DND-41 (cell line): ENCODE results near the gene RPS3A.
"Not testable (repeated sequence)": the region's sequence is repeated elsewhere in the genome, so short reads cannot be mapped to it uniquely, and the experiment has no call there.

ENCODE experiments used
- ATAC-seq: fragments of 200-7000 bp; cut with Tn5 transposase; 3 replicates; pipeline ENCODE4 v1.9.1; 2021; ENCODE audit warnings: low read depth; ENCODE audit not compliant: insufficient read depth
- DNase-seq: peaks from one replicate; pipeline ENCODE4 v3.0.0-alpha.2; 2020
- H2AFZ ChIP-seq: 2 replicates; pipeline ENCODE4 v1.6.0; 2012; ENCODE audit warnings: low read depth, low read length
- H3K27ac ChIP-seq: 2 replicates; pipeline ENCODE4 v1.5.1; 2012; ENCODE audit warnings: low read length, inconsistent platforms
- H3K27me3 ChIP-seq: fragments of 200-600 bp; sonication (generic); 2 replicates; pipeline ENCODE4 v1.6.0; 2012; ENCODE audit warnings: low read length, mild to moderate bottlenecking, inconsistent platforms; ENCODE audit not compliant: insufficient read depth, poor library complexity
- H3K36me3 ChIP-seq: 2 replicates; pipeline ENCODE4 v1.5.1; 2012; ENCODE audit warnings: low read length, inconsistent platforms; ENCODE audit not compliant: insufficient read depth
- H3K4me1 ChIP-seq: 2 replicates; pipeline ENCODE4 v1.5.1; 2012; ENCODE audit warnings: mild to moderate bottlenecking, low read length; ENCODE audit not compliant: insufficient read depth
- H3K4me2 ChIP-seq: 2 replicates; pipeline ENCODE4 v1.6.0; 2012; ENCODE audit warnings: mild to moderate bottlenecking, moderate library complexity, low read length, inconsistent platforms; ENCODE audit not compliant: insufficient read depth
- H3K4me3 ChIP-seq, 2 experiments: fragments of 200-600 bp in 1 of 2; shearing (Covaris generic) in 1 of 2; 2 replicates each; pipeline ENCODE4 v1.5.1; 2012 to 2016; ENCODE audit warnings: inconsistent platforms in 2 of 2, low read length in 2 of 2, mild to moderate bottlenecking in 2 of 2, low read depth in 1 of 2, moderate library complexity in 1 of 2
- H3K79me2 ChIP-seq: 2 replicates; pipeline ENCODE4 v1.6.0; 2012; ENCODE audit warnings: low read length, inconsistent platforms; ENCODE audit not compliant: insufficient read depth
- H3K9ac ChIP-seq: 2 replicates; pipeline ENCODE4 v1.6.0; 2012; ENCODE audit warnings: low read depth, mild to moderate bottlenecking, inconsistent platforms, low read length, moderate library complexity
- H3K9me3 ChIP-seq: 2 replicates; pipeline ENCODE4 v1.5.1; 2012; ENCODE audit warnings: low read length, moderate library complexity, mild to moderate bottlenecking, inconsistent platforms; ENCODE audit not compliant: insufficient read depth, severe bottlenecking
- H4K20me1 ChIP-seq: 2 replicates; pipeline ENCODE4 v1.6.0; 2012; ENCODE audit warnings: low read length; ENCODE audit not compliant: insufficient read depth
- CTCF ChIP-seq: IDR thresholded peaks from 2 replicates; pipeline ENCODE4 v1.5.1; 2012; ENCODE audit warnings: borderline replicate concordance, low read length, moderate library complexity, mild to moderate bottlenecking; ENCODE audit not compliant: poor library complexity, severe bottlenecking; ENCODE audit errors: extremely low read depth
- EZH2 ChIP-seq: IDR thresholded peaks from 3 replicates; pipeline ENCODE4 v1.6.1; 2012; ENCODE audit warnings: borderline replicate concordance, low read depth, mild to moderate bottlenecking, moderate library complexity, low read length, inconsistent platforms; ENCODE audit not compliant: severe bottlenecking

RPS3A gene

DNA sequence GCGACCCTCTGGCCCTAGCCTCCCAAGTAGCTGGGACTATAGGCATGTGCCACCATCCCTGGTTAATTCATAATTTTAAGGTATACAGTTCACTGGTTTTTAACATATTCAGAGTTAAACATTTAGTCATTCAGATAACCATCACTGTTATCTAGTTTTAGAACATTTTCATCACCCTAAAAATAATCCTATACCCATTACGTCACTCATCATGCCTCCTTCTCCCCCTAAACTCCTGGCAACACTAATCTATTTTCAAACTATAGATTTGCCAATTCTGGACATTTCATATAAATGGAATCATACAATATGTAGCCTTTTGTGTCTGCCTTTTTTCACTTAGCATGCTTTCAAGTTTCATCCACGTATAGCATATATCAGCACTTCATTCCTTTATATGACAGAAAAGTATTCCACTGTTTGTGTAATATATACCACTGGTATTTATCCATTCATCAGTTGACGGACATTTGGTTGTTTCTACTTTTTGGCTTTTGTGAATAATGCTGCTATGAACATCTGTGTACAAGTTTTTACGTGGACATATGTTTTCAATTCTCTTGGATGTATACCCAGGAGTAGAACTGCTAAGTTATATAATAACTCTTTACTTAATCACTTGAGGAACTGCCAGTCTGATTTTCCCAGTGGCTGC is 32.0 kb upstream of the RPS3A start:
- no peaks in the 10 kb centered on the region for H3K4me1 ChIP-seq
- no peak overlapping the region for H2AFZ ChIP-seq
- DNase-seq (no peak), ATAC-seq (no peak)
- H3K27me3 ChIP-seq, result no peaks in the 10 kb centered on the region
- H4K20me1 ChIP-seq, result no peaks in the 10 kb centered on the region
- no peak overlapping the region for H3K4me3 ChIP-seq
- H3K27ac ChIP-seq, result no peak overlapping the region
- H3K9ac ChIP-seq, result no peak overlapping the region
- no peaks in the 10 kb centered on the region for H3K79me2 ChIP-seq
- no peaks in the 10 kb centered on the region for H3K36me3 ChIP-seq
- no peak for TF ChIP-seq CTCF
- no peak for TF ChIP-seq EZH2
- no peak overlapping the region for H3K4me2 ChIP-seq
- H3K9me3 ChIP-seq, result no peaks in the 10 kb centered on the region

DNA sequence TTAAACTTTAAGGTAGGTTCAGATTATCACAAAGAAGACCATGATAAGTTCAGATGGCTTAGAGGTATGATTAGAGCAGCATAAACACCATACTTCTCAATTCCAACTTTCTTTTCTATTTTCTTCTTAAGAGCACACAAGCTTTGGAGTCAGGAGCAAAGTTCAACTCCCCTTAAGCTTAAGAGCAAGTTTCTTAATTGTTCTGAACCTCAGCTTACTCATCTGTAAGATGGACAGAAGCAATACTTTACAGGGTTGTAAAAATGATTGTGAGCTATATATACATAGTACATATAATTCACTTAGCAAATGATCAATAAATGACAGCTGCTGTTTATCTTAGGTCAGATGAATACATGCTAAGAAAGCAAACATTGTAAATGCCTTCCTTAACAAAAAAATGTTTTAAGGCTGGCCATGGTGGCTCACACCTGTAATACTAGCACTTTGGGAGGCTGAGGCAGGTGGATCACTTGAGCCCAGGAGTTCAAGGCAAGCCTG is 25.0 kb upstream of the RPS3A start:
- Histone ChIP-seq H3K4me1 (no peaks in the 10 kb centered on the region), H3K4me3 (no peak overlapping the region), H4K20me1 (no peaks in the 10 kb centered on the region), H3K36me3 (no peaks in the 10 kb centered on the region), H3K9me3 (no peaks in the 10 kb centered on the region), H3K27ac (no peak overlapping the region), H3K79me2 (no peaks in the 10 kb centered on the region), H2AFZ (no peak overlapping the region), H3K27me3 (no peaks in the 10 kb centered on the region), H3K9ac (no peak overlapping the region), H3K4me2 (no peak overlapping the region)
- no peak for ATAC-seq
- no peak for DNase-seq
- TF ChIP-seq EZH2 (no peak), CTCF (no peak)

DNA sequence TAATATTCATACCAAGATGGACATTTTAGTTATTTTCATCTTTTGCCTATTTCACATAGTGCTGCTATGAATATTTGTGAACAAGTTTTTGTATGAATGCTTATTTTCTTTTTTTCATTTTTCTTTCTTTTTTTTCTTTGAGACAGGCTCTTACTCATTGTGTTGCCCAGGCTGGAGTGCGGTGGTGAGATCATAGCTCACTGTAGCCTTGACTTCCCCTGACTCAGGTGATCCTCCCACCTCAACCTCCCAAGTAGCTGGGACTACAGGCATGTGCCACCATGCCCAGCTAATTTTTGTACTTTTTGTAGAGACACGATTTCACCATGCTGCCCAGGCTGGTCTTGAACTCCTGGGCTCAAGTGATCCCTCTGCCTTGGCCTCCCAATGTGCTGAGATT is 21.4 kb upstream of the RPS3A start:
- not testable (repeated sequence) for H3K4me3 ChIP-seq, H3K4me1 ChIP-seq, DNase-seq, H3K36me3 ChIP-seq, H4K20me1 ChIP-seq, H3K4me2 ChIP-seq, H3K9me3 ChIP-seq, H3K79me2 ChIP-seq, H3K27me3 ChIP-seq, ATAC-seq, H2AFZ ChIP-seq, H3K27ac ChIP-seq, H3K9ac ChIP-seq

GRCh38 chr4:151087467-151087866 is 12.0 kb upstream of the RPS3A start:
- Histone ChIP-seq H3K4me2 (no peak overlapping the region), H2AFZ (no peak overlapping the region), H4K20me1 (no peaks in the 10 kb centered on the region), H3K4me1 (no peaks in the 10 kb centered on the region), H3K4me3 (no peak overlapping the region), H3K27me3 (no peaks in the 10 kb centered on the region), H3K9me3 (no peaks in the 10 kb centered on the region), H3K79me2 (no peaks in the 10 kb centered on the region), H3K27ac (no peak overlapping the region), H3K36me3 (no peaks in the 10 kb centered on the region), H3K9ac (no peak overlapping the region)
- TF ChIP-seq EZH2, result no peak
- TF ChIP-seq CTCF, result no peak
- no peak for DNase-seq
- no peak for ATAC-seq
